Measurements from ENCODE around the gene FAM118B.
"Not testable (repeated sequence)": the region's sequence is repeated elsewhere in the genome, so short reads cannot be mapped to it uniquely, and the experiment has no call there.

Gene FAM118B

GRCh38 chr11:126277322-126277721 lies 65.7 kb downstream of the FAM118B start:
- no peak for DNase-seq (ENCODE audit: low read depth)

GRCh38 chr11:126277780-126278179 lies 66.2 kb downstream of the FAM118B start:
- DNase-seq (ENCODE audit: low read depth), result no peak

- DNase-seq (ENCODE audit: low read depth), result no peak
Measured at GRCh38 chr11:126279191-126279590, 67.6 kb downstream of the FAM118B start.

DNA sequence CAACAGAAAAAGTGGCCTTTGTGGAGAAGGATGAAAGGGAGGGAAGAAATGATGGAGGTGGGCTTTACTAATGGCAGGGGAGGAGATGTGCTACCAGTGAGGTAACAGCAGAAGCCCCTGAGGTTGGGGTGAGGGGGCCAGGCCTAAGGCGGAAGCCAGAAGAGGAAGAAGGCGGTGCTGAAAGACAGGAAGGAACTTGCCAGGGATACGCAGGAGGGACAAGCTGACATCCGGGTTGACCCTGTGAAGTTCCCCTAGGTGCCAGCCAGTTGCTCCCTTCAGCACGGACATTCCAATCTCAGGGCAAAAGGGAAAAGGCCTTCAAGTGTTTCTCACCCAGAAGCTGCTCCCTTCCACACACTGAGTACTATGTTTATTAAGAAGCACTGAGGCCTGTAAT lies 69.0 kb downstream of the FAM118B start:
- no peak for DNase-seq (ENCODE audit: low read depth)

DNA sequence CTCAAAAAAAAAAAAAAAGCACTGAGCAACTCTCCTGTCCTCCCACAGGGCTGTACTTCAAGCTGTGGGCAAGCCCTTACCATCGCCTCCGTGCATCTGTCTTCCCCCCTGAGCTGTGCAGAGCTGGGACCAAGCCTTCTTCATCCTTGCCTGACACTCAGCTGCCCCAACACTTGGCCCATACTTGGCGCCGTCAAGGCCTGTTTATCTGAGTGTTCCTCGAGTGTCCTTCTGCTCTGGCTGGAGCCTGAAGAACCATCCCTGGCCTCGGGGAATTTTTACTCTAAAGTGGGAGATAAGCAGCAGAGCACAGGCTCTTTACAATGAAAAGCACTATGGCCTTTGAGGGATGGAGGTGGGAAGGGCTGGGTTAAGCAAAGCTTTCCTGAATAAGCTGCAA lies 69.7 kb downstream of the FAM118B start:
- DNase-seq (ENCODE audit: low read depth), result no peak

- DNase-seq (ENCODE audit: low read depth), result no peak
Measured at GRCh38 chr11:126281666-126282175, 70.1 kb downstream of the FAM118B start.

GRCh38 chr11:126282361-126282735 lies 70.8 kb downstream of the FAM118B start:
- DNase-seq (ENCODE audit: low read depth), result no peak

DNA sequence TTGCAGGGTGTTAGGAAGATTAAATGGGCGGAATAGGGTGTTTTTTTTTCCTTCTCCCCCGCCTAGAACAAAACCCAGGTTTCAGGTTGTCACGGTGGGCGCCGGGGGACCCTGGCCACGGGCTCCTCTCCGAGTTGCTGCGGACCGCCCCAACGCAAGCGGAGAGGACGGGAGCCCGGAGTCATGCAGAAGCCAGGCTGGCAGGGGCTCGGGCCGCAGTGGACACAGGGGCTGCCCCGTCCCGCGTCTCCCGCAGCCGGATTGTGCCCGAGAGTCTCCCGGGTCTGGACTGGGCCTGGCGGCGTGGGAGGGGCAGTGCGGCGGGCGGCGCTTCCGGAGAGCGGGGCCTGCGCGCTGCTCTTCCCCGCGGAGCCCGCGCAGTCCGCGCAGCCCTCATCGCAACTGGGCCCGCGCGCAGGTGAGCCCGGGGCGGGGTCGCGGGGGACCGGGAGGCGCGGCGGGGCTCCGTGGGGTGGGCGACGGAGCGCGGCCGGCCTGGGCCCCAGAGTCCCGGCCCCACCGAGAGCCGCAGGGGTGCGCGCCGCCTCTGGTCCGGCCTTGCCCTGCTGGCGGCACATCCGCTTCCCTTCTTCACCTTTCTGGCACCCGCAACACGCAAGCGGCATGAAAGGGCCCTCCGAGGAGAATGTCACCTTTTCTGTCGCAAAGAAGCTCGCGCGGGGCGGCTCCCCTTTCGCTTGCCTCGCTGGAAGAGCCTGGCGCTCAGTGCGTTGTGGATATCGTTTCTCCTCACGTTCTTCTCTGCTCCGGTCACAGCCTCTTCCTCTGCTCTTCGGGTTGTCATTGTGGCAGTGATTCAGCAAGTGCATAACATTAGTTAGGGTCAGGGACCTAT lies 71.4 kb downstream of the FAM118B start, which contains the start of gene TIRAP:
TIRAP (plus strand) TSS at position 358 of the 856 bp plus-strand sequence. CDS start 7,802 bp downstream, outside the sequence.
- peak; percentile 39 for DNase-seq (ENCODE audit: low read depth)

- DNase-seq (ENCODE audit: low read depth), result peak; percentile 83
Measured at GRCh38 chr11:126284829-126285228, 73.2 kb downstream of the FAM118B start.

DNA sequence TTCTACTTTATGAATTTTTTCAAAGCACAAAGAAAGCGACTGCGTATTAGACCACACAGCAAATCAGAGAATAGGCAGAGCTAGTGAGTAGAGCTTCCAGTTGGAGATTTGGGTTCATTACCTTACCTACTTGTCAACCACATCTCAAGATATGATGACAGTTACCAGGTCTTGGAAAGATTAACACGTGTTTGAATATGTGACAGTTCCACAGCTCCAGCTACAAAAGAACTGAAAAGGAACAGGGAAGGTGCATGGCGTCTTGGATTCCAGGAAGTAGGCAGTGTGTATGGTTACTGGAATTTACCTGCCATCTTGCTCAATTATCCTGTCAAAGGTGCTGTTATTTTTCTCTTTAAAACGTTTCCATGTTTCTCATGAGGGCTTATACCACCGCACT lies 76.7 kb downstream of the FAM118B start:
- no peak for DNase-seq (ENCODE audit: low read depth)

GRCh38 chr11:126290887-126291286 lies 79.3 kb downstream of the FAM118B start:
- no peak for DNase-seq (ENCODE audit: low read depth)

GRCh38 chr11:126293726-126294125 lies 82.1 kb downstream of the FAM118B start:
- DNase-seq (ENCODE audit: low read depth), result no peak

DNA sequence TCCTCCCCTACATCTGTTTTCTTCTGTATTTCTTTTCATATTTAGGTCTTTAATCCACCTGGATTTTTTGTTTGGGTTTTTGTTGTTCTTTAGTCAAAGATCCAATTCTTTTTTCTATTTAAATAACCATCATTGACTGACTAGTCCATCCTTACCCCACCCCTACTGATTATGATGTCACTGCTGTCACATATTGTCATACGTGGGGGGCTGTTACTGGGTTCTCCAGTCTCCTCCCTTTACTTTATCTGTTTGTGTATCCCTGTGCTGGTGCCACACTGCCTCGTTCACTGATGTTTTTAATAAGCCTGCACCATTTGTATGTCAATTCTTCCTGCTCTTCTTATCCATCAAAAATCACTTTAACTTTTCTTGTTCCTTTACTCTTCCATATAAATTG lies 85.4 kb downstream of the FAM118B start:
- DNase-seq (ENCODE audit: low read depth), result no peak

DNA sequence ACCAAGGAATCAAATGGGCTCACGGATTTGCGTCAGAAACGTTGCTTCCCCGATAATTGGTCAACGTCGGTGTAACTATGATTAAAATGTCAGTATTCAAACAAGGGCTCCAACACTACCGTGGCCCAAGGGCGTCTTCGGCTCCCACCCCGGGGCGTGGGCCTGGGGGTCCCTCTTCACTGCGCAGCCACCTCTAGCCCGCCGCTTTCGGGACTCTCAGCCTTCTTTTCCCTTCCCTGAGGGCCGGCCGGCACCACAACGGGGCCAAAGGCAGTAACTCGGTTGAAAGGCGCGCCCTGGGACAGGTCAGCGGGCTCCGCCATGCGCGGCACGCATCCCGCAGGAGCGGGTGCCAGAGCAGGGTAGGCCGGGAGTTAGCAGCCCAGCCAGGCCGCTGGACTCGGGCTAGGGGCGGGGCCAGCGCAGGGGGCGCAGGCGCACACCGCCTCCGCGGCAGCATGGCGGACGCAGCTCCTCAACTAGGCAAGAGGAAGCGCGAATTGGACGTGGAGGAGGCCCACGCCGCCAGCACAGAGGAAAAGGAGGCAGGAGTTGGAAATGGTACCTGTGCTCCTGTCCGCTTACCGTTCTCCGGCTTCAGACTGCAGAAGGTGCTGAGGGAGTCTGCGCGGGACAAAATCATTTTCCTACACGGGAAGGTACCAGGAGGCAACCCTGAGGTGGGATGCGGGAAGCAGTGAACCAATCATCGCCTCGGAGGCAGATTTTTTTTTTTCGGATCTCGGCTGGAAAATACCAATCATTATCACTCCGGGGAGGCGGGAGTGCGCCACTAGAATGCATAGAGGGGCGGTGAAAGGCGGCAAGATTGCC lies 92.3 kb downstream of the FAM118B start, which contains the start of gene DCPS:
DCPS (plus strand) TSS at position 438 of the 834 bp plus-strand sequence; CDS start at position 459, 21 bp downstream.
- peak; percentile 65 for DNase-seq (ENCODE audit: low read depth)

- no peak for DNase-seq (ENCODE audit: low read depth)
Measured at GRCh38 chr11:126304457-126305075, 93.0 kb downstream of the FAM118B start.

DNA sequence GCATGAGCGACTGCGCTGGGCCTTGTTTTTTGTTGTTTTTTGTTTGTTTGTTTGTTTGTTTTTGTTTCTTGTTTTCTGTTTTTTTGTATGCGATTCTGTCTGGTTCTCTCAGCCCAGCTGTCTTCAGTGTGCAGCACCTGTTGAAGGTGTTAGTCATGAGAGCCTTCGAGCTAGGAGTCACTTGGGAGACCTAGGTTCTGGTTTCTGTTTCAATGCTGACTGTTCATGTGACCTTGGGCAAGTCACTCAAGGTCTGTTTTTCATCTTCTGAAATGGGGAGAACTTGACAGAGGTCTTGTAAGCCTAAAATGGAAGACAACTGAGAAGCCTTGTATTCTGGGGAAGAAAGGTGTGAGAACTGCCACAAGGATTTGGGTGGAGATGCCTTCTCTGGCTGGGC lies 94.1 kb downstream of the FAM118B start:
- DNase-seq (ENCODE audit: low read depth), result no peak

DNA sequence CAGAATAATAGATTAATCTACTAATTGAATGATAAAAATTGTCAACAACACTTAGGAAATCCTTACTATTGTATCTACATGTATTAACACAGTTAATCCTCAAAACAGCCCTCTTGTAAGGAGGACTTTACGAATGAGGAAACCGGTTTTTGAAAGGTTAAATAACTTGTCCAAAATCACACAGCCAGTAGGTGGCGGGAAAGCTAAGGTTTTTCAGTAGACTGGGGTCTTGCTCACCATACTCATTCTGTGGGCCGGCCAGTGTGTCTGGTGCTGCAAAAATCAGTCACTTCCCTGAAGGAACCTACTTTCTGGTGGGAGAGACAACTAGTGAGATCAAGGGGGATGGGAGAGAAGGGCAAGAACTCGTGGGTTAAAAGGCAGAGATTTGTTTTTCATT lies 96.1 kb downstream of the FAM118B start:
- DNase-seq (ENCODE audit: low read depth), result no peak

GRCh38 chr11:126308271-126308671 lies 96.7 kb downstream of the FAM118B start:
- DNase-seq (ENCODE audit: low read depth), result no peak

DNA sequence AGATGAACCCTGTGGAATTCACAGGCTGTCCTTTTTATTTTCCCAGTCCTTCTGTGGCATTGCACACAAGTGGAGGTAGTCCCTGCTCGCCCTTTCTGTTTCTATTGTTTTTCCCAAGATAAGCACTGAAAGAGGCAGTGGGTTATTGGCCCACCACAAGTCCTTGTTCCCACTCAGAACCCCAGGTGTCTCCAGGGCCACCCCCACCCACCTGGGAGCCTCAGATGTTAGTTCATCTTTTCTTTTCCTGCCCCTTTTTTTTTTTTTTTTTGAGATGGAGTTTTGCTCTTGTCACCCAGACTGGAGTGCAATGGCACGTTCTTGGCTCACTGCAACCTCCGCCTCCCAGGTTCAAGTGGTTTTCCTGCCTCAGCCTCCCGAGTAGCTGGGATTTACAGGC lies 97.2 kb downstream of the FAM118B start:
- not testable (repeated sequence) for DNase-seq (ENCODE audit: low read depth)

- peak; percentile 45 for DNase-seq (ENCODE audit: low read depth)
Measured at GRCh38 chr11:126310200-126310991, 98.8 kb downstream of the FAM118B start.

- DNase-seq (ENCODE audit: low read depth), result no peak
Measured at GRCh38 chr11:126310992-126311310, 99.4 kb downstream of the FAM118B start.
